Prostate gland (tissue), 2 donors: Measurements from ENCODE around the gene HLA-DRB5.

ENCODE experiments used
- CTCF ChIP-seq, 4 experiments: fragments of 200-600 bp in 2 of 4; fragments of 450-650 bp in 2 of 4; sonication (generic) in 2 of 4; IDR thresholded peaks; 1 replicate in 3 of 4; 2 replicates in 1 of 4; pipeline ENCODE4 v1.5.1; 2016 to 2019; ENCODE audit warnings: antibody characterized with exemption in 4 of 4, mild to moderate bottlenecking in 2 of 4, moderate library complexity in 2 of 4
- POLR2A ChIP-seq: fragments of 450-650 bp; IDR thresholded peaks from one replicate; pipeline ENCODE4 v1.6.1; 2016; ENCODE audit warnings: antibody characterized with exemption, mild to moderate bottlenecking
- POLR2AphosphoS5 ChIP-seq: sonication (generic); formaldehyde crosslinking; IDR thresholded peaks from one replicate; pipeline ENCODE4 v1.6.1; 2017; ENCODE audit warnings: antibody characterized with exemption

- no peak for TF ChIP-seq CTCF (IDR thresholded peaks at IDR 0.05)
- no peak for TF ChIP-seq POLR2A
- TF ChIP-seq POLR2AphosphoS5 = no peak
Measured at GRCh38 chr6:32483968-32484613, 46.0 kb downstream of the HLA-DRB5 start.
